SKM-1 (cell line): ENCODE measurements around the gene BCKDK.
A peak's percentile ranks its signal among the peaks of the same experiment; 100 is the strongest.
"Not testable (repeated sequence)": the region's sequence is repeated elsewhere in the genome, so short reads cannot be mapped to it uniquely, and the experiment has no call there.

Experiments used
- DNase-seq: peaks from one replicate; lab custom pipeline; 2025; ENCODE audit not compliant: unreplicated experiment; lab: John Stamatoyannopoulos, UW

Gene BCKDK

DNA sequence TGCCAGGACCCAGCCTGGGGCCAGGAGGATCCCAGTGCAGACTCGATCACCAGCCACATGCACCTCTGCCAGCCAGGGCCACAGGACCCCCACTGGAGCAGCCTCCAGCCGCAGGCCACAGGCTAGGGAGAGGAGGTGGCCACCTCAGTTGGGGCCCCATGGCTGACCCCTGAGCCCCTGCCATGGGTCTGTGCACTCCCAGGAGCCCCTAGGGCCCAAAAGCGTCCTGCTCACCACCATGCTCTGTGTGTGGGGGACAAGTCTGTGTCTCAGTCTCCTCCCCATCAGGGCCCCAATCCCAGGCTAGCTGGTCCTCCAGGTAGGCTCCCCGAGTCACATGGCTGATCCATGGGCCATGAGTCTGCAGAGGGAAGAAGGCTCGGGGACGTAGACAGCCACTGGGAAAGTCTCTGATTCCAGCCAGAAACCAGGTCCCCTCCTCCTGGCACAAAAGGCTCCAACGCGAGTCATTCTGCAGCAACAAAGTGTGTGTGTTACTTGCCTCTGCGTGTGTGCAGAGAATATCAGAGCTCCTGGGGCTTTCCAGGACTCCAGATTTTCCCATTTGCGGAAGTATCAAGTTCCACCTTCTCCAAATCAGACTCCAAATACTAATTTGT lies 33.4 kb downstream of the BCKDK start:
- DNase-seq: no peak

DNA sequence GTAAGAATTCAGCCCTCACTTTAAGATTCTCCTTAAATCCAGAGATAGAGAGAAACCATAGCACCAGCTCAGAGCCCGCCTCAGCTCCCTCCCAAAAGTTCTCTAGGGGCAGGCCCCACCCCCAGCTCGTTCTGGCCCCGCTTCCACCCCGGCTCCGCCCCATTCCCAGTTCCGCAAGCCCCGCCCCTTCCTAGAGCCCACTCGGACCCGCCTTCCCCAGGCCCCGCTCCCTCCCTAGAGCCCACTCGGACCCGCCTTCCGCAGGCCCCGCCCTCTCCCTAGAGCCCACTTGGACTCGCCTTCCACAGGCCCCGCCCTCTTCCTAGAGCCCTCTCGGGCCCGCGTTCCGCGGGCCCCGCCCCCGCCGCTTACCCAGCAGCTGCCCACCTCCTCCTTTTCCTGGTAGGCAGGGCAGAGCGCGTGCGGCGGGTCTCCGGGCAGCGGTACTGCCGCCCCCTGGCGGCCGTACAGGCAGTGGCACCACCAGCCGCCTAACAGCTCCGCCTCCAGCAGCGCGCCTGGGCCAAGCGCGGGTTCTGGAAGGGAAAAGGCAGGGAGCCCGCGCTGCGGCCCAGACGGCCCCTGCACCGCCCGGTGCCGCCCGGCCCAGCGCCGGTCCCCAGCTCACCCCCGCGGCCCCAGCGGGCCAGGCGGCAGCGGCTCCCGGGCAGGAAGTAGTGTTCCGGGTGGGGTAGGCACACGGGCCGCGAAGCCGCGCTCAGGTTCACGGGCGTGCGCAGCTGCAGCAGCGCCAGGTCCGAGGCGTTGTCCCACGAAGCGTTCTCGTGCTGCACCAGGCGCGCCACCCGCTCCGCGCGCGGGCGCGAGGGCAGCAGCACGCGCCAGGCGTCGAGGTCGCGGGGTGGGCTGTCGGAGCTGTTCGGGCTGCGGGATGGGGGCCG lies 34.2 kb downstream of the BCKDK start:
- DNase-seq: peak; percentile 100

DNA sequence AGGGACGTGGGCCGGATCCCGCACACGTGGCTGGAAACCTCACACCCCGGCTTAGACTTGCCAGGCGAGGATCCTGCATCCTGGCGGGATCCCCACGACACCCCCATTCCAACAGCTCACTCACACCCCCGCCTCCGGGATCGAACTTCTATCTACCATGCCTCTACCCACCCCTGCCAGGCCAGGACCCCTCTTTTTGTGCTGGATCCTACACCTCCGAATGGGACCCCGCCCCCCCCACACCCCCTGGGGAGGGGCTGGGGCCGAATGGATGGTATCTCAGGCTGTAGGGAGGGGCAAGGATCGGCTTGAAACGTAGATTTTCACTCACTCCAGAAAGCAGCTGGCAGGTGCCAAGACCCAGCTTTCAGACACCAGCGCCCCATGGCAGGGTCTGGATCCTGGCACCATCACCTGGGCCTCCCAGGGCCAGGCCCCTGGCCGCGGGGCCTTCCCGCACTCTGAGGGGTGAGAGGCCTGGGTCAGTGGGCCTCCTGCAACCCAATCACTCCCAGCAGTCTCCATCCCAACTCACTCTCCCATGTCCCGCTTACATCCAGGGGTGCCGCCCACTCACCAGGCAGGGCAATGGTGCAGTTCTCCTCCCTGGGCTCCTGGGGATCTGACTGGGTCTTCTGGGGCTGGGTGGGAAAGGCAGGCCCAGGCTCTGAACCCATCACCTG lies 35.0 kb downstream of the BCKDK start:
- DNase-seq: no peak

DNA sequence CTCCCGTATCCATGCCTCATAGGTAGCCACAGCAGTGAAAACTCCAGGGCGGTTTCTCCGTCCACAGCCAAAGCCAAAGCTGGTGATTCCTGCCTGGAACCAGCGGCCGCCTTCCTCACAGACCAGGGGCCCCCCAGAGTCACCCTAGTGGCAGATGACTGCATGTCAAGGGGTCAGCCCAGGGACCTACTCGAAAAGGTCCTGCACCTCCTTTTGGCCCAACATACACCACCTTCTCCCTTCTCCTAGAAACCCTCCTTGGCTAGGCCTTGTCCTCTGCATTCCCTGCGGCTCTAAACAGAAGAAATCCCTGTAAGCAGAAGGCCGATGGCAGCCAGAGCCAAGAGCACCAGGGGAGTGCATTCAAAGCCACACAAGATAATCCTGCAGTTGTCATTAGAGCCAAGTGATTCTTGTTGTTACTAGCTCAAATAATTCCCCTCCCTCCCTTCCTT lies 35.5 kb downstream of the BCKDK start:
- no peak for DNase-seq

DNA sequence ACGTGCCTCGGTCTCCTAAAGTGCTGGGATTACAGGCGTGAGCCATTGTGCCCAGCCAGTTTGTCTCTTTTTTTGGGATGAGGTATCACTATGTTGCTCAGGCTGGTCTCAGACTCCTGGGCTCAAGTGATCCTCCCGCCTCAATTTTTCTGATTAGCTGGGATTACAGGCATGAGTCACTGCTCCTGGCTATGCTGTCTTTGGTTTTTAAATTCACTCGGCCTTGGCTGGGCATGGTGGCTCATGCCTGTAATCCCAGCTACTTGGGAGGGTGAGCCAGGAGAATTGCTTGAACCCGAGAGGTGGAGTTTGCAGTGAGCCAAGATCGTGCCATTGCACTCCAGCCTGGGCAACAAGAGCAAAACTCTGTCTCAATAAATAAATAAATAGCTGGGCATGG lies 36.2 kb downstream of the BCKDK start:
- DNase-seq: not testable (repeated sequence)

DNA sequence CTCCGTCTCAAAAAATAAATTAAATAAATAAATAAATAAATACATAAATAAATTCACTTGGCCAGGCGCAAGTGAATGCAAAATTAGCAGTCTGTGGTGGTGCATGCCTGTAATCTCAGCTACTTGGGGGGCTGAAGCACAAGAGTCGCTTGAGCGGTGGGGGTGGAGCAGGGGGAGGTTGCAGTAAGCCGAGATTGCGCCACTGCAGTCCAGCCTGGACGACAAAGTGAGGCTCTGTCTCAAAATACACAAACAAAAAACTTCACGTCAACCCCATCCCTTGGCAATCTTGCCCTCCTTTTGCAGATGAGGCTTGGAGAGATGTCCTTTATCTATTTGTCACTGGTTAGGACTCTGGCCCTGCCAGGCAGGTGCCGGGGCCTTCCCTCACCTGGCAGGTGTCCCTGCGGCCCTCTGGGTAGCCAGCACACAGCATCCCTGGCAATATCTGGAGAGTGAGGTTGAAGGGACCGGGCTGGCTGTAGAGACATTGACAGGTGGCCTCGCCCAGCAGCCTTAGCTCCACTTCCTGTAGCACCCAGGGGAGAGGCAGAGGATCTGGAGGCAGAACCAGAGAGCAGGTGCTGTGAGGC lies 37.3 kb downstream of the BCKDK start:
- no peak for DNase-seq

DNA sequence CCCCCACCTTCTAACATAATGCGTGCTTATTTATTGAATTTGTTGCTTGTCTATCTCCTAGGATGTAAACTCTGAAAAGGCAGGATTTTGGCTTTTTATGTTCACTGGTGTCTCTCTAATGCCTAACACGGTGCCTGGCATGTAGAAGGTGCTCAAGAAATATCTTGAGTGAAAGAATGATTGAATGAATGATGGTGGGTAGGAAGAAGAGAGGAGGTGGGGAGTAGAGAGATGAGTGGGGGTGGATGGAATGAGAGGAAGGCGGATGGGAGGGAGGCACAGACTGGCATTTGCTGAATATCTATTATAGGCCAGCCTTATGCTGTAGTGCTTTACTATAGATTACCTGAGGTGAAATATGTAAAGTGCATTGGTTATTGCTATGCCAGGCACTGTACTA lies 39.4 kb downstream of the BCKDK start:
- no peak for DNase-seq

DNA sequence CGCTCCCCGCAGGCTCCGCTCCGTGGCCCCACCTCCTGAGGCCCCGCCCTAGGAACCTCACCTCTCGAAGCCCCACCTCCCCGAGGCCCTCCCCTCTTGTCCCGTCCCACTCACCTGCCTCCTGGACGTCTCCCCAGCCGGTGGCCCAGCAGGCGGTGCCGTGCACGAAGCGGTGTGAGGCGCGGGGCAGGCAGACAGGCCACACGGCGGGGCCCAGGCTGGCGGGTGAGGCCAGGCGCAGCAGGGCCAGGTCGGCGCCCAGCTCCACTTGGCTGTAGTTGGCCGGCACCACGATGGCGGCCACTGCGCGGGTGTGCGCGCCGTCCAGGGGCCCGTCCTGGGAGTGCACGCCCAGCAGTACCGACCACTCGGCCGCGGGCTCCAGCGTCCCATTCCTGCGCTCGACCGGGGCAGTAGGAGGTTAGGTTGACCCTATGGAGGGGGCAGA lies 40.1 kb downstream of the BCKDK start:
- no peak for DNase-seq

DNA sequence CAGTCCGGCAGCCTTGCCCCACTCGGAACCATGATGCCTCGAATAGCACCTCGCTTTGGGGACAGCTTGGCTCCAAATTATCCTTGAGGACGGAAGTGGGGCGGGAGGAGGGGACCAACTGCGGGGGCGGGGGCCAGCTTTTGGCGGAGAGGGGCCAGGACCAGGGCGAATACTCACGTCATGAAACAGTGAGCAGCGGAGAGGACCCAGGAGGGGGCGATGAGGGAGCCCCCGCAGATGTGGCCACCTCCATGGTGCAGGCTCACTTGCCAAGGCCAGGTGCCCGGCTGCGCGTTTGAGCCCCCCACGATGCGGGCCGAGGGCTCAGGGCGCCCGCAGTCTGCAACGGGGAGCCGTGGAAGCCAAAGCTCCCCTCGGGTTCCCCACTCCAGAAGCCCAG lies 40.7 kb downstream of the BCKDK start:
- no peak for DNase-seq

DNA sequence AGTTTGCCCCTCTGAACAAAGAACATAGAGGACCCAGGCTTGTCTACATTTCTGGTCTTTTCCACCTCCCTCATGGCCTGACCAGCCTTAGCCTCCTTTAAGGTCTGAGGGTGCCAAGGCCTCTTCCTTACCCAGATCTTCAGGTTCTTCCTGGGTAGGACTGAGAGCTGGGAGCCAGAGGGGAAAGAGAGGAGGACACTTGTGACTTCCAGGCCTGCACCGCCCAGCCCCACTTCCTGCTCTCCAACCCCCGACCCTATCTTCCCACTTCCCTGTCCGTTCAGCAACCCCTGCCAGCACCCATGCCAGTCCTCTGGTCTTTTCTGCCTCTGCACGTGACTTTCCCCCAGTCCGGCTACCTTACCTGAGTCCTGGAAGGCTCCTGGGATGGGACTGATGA lies 41.1 kb downstream of the BCKDK start:
- DNase-seq: no peak

DNA sequence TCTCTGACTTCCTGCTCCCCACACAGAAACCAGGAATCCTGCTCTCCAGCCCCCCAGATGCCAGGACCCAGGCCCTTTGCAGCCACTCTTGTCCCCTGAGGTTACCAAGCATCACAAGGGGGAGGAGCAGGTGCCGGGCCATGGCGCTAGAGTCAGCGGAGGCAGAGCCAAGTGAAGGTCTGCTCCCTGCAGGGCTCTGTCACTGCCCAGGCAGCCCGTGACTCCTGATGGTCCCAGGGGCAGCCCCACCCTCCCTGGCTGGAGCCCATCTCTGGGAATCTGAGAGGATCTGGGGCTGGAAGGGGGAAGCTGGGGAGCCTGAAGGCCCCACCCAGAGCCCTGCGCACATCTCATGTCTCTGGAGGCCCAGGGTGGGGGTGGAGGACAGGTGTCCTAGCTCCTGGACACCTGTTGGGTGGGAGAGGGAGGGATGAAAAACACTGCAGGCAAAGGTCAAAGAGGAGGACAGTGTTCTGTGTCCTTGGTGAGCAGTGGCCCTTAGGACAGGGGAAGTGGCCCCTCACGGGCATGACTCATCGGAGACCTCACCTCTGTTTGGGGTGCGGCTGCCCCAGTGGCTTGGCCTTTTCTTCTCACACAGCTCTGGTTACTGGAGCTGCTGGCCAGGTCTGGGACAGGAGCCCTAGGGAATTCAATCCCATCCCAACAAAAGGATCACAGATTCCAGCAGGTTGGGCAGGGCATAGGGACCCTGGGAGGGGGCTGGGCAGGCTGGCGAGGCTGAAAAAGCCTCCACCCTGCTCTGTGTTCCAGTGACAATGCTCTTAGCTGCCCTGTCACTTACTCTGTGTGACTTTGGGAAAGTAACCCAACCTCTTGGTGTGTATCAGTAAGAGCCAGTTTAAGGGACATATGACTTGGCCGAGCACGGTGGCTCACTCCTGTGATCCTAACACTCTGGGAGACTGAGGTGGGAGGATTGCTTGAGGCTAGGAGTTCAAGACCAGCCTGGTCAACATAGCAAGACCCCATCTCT lies 42.0 kb downstream of the BCKDK start, which contains the start of gene PRSS36:
Gene PRSS36 (minus strand): TSS at position 173 of the 997 bp plus-strand sequence. CDS start 31 bp downstream, at position 142.
- no peak for DNase-seq

DNA sequence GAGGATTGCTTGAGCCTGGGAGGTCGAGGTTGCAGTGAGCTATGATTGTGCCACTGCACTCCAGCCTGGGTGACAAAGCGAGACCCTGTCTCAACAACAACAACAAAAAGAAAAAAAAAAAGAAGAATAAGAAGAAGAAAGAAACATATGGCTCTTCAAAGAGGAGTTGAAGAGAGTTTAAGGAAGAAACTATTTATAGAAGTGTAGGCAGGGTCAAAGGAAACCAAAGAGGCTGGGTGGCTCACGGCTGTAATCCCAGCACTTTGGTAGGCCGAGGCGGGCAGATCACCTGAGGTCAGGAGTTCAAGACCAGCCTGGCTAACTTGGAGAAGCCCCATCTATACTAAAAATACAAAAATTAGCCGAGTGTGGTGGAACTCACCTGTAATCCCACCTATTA lies 42.8 kb downstream of the BCKDK start:
- peak; percentile 34 for DNase-seq

DNA sequence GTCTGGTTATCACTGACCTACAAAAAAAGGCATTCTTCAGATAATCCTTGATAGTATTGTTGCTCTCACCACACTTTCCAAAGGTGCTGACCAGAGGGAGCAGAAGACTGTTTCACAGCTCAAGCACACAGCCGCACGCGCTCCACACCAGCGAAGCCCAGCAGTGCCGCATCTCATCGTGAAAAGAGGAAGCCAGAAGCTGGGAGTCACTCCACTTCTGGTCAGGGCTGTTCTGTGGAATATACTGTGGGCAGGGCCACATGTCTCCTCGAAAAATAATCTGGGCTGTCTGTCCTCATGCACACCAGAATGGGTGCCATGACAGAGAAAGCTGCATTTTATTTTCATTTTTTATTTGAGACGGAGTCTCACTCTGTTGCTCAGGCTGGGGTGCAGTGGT lies 49.0 kb downstream of the BCKDK start:
- peak; percentile 61 for DNase-seq
